HG02642 (cell line): ENCODE data around the gene SNX5.

Experiments used
- ATAC-seq: cut with Tn5 transposase; IDR thresholded peaks from one replicate; pipeline ENCODE4 v1.9.1; 2021; ENCODE audit warnings: mild to moderate bottlenecking; ENCODE audit not compliant: unreplicated experiment, poor library complexity

Gene SNX5

GRCh38 chr20:17925141-17925939, 43.3 kb downstream of the SNX5 start:
- no peak for ATAC-seq

- ATAC-seq = no peak
Observed at GRCh38 chr20:17921774-17922173, 46.8 kb downstream of the SNX5 start.

- ATAC-seq = no peak
Observed at GRCh38 chr20:17919149-17919548, 49.4 kb downstream of the SNX5 start.

- ATAC-seq = no peak
Observed at GRCh38 chr20:17917832-17918618, 50.6 kb downstream of the SNX5 start.

- ATAC-seq = no peak
Observed at GRCh38 chr20:17916433-17916891, 52.1 kb downstream of the SNX5 start.

GRCh38 chr20:17914957-17915356, 53.6 kb downstream of the SNX5 start:
- no peak for ATAC-seq

- ATAC-seq = no peak
Observed at GRCh38 chr20:17912916-17913315, 55.7 kb downstream of the SNX5 start.

- ATAC-seq = no peak
Observed at GRCh38 chr20:17911927-17912326, 56.7 kb downstream of the SNX5 start.

- ATAC-seq = no peak
Observed at GRCh38 chr20:17910828-17911294, 57.7 kb downstream of the SNX5 start.

GRCh38 chr20:17909869-17910321, 58.7 kb downstream of the SNX5 start:
- ATAC-seq = no peak

GRCh38 chr20:17905544-17905943, 63.0 kb downstream of the SNX5 start:
- no peak for ATAC-seq

GRCh38 chr20:17904027-17904426, 64.6 kb downstream of the SNX5 start:
- ATAC-seq = peak; percentile 80

GRCh38 chr20:17902531-17903083, 66.0 kb downstream of the SNX5 start:
- no peak for ATAC-seq

GRCh38 chr20:17901971-17902370, 66.6 kb downstream of the SNX5 start:
- ATAC-seq = no peak

GRCh38 chr20:17898548-17898994, 70.0 kb downstream of the SNX5 start:
- ATAC-seq = no peak

GRCh38 chr20:17897566-17898307, 70.9 kb downstream of the SNX5 start:
- ATAC-seq = no peak

GRCh38 chr20:17896771-17897369, 71.7 kb downstream of the SNX5 start:
- ATAC-seq = peak; percentile 45

- no peak for ATAC-seq
Observed at GRCh38 chr20:17896193-17896723, 72.3 kb downstream of the SNX5 start.

- ATAC-seq = peak; percentile 80
Observed at GRCh38 chr20:17895641-17896171, 72.9 kb downstream of the SNX5 start.
